Body of pancreas (tissue), 4 donors: ENCODE data around the gene PAX6. TPM values are rescaled to one million over a fixed set of nuclear protein-coding genes. Genes with fewer than 3 reads are reported as not detected.

Experiments used
- ATAC-seq: fragments of 150-250 bp; one replicate; pipeline ENCODE4 v1.9.1; 2016
- DNase-seq, 4 donors: peaks; one replicate each; pipeline ENCODE4 v3.0.0-alpha.2; 2019
- H3K27ac ChIP-seq, 4 donors: fragments of 200-600 bp; sonication (generic); 1 replicate in 3 of 4; 2 replicates in 1 of 4; pipeline versions ENCODE4 v1.5.1 to v1.6.1; 2016 to 2019; ENCODE audit warnings: mild to moderate bottlenecking in 1 of 4, mixed read lengths in 1 of 4, moderate library complexity in 1 of 4
- H3K27me3 ChIP-seq, 2 donors: fragments of 200-600 bp; sonication (generic); one replicate each; pipeline ENCODE4 v1.6.0; 2016; ENCODE audit warnings: mild to moderate bottlenecking in 1 of 2
- H3K36me3 ChIP-seq, 2 donors: fragments of 200-600 bp; sonication (generic); replicated peaks in 1 of 2; 2 replicates each; pipeline ENCODE4 v1.5.1; 2016; ENCODE audit warnings: low read depth in 2 of 2; ENCODE audit not compliant: insufficient read depth in 1 of 2
- H3K4me1 ChIP-seq: fragments of 200-600 bp; sonication (generic); one replicate; pipeline ENCODE4 v1.6.0; 2016
- H3K4me3 ChIP-seq, 2 donors: fragments of 200-600 bp; sonication (generic); 1 replicate in 1 of 2; 2 replicates in 1 of 2; pipeline ENCODE4 v1.5.1; 2016 to 2019
- H3K9me3 ChIP-seq, 3 donors: fragments of 200-600 bp; sonication (generic); 1 replicate in 2 of 3; 2 replicates in 1 of 3; pipeline ENCODE4 v1.5.1; 2016
- CTCF ChIP-seq, 7 experiments: fragments of 450-650 bp in 4 of 7; fragments of 200-600 bp in 3 of 7; sonication (generic) in 3 of 7; IDR thresholded peaks; one replicate each; pipeline ENCODE4 v1.5.1; 2016 to 2019; ENCODE audit warnings: antibody characterized with exemption in 7 of 7
- POLR2A ChIP-seq, 3 donors: fragments of 450-650 bp; IDR thresholded peaks; one replicate each; pipeline ENCODE4 v1.6.1; 2016; ENCODE audit warnings: antibody characterized with exemption in 3 of 3, mild to moderate bottlenecking in 2 of 3
- WGBS, 2 donors: methylation state at CpG; one replicate each; pipeline ENCODE4 v1.1.5; 2017; 5-methylcytosine and 5-hydroxymethylcytosine counted together
- intact Hi-C: fragments of 100-400 bp; cut with DNase I; formaldehyde crosslinking; loops from one replicate; pipeline ENCODE4 v1.15.1; 2023
- total RNA-seq, 2 donors: library from RNA; depleted of rRNA; stranded (reverse); fragments of >200 nt; gene quantifications; one replicate each; pipeline ENCODE4 v1.1.0, GENCODE V29; 2016

PAX6 gene
- total RNA-seq, 2 donors from 2014 or later = 10.2 to 12.5 TPM

GRCh38 chr11:31850365-31850764 is 39.2 kb upstream of the PAX6 start:
- no peak for ATAC-seq
- WGBS, 2 donors = 81 to 82% methylated on average over 4 of the region's 4 CpGs
- TF ChIP-seq CTCF (IDR thresholded peaks at IDR 0.05) = no peak
- TF ChIP-seq POLR2A (IDR thresholded peaks at IDR 0.05) = no peak

GRCh38 chr11:31847761-31848160 is 36.6 kb upstream of the PAX6 start:
- H3K27me3 ChIP-seq = no peaks in the 10 kb centered on the region
- intact Hi-C loops = no loop called here
- no peak overlapping the region for H3K27ac ChIP-seq
- H3K9me3 ChIP-seq = no peaks in the 10 kb centered on the region
- TF ChIP-seq POLR2A (IDR thresholded peaks at IDR 0.05) = no peak
- no peak for TF ChIP-seq CTCF (IDR thresholded peaks at IDR 0.05)
- DNase-seq (no peak), ATAC-seq (no peak)
- no peaks in the 10 kb centered on the region for H3K4me1 ChIP-seq
- no peaks in the 10 kb centered on the region for H3K36me3 ChIP-seq
- WGBS, 2 donors = 67 to 70% methylated on average over 2 of the region's 2 CpGs
- no peak overlapping the region for H3K4me3 ChIP-seq

More at GRCh38 chr11:31850365-31850764, 39.2 kb upstream of the PAX6 start:
- no peaks in the 10 kb centered on the region for H3K36me3 ChIP-seq
- no peak overlapping the region for H3K4me3 ChIP-seq
- H3K4me1 ChIP-seq = no peaks in the 10 kb centered on the region
- H3K27ac ChIP-seq = no peak overlapping the region
- no peaks in the 10 kb centered on the region for H3K27me3 ChIP-seq
- no peaks in the 10 kb centered on the region for H3K9me3 ChIP-seq
- no peak for DNase-seq
- intact Hi-C loops = no loop called here

GRCh38 chr11:31845331-31845730 is 34.2 kb upstream of the PAX6 start:
- Histone ChIP-seq H3K27ac (no peak overlapping the region), H3K27me3 (peaks cover 0 to 4% of the 10 kb centered on the region in 2 donors), H3K9me3 (no peaks in the 10 kb centered on the region), H3K4me3 (no peak overlapping the region), H3K36me3 (no peaks in the 10 kb centered on the region), H3K4me1 (no peaks in the 10 kb centered on the region)
- 68 to 79% methylated on average over 1 of the region's 1 CpG for WGBS, 2 donors
- no peak for TF ChIP-seq CTCF (IDR thresholded peaks at IDR 0.05)
- DNase-seq (no peak), ATAC-seq (no peak)
- intact Hi-C loops = no loop called here

- intact Hi-C loops = no loop called here
- no peak for TF ChIP-seq POLR2A (IDR thresholded peaks at IDR 0.05)
- TF ChIP-seq CTCF (IDR thresholded peaks at IDR 0.05) = no peak
- ATAC-seq (no peak), DNase-seq (no peak)
- WGBS, 2 donors = 38 to 46% methylated on average over 6 of the region's 6 CpGs
- Histone ChIP-seq H3K27ac (no peak overlapping the region), H3K4me3 (no peak overlapping the region), H3K9me3 (no peaks in the 10 kb centered on the region), H3K36me3 (no peaks in the 10 kb centered on the region), H3K27me3 (peaks cover 0 to 4% of the 10 kb centered on the region in 2 donors), H3K4me1 (no peaks in the 10 kb centered on the region)
Measured at GRCh38 chr11:31844351-31844750, 33.2 kb upstream of the PAX6 start.

GRCh38 chr11:31841435-31841834 is 30.3 kb upstream of the PAX6 start:
- Histone ChIP-seq H3K36me3 (no peaks in the 10 kb centered on the region), H3K9me3 (no peaks in the 10 kb centered on the region), H3K4me1 (no peaks in the 10 kb centered on the region), H3K27me3 (peaks cover 0 to 4% of the 10 kb centered on the region in 2 donors), H3K4me3 (no peak overlapping the region), H3K27ac (no peak overlapping the region)
- TF ChIP-seq POLR2A (IDR thresholded peaks at IDR 0.05) (no peak), CTCF (IDR thresholded peaks at IDR 0.05) (no peak)
- 69% methylated on average over 3 of the region's 3 CpGs for WGBS, 2 donors
- intact Hi-C loops = no loop called here
- no peak for ATAC-seq
- no peak for DNase-seq
